GM13976 (cell line): ENCODE data around the gene VPS18.

Experiments
- DNase-seq: peaks from one replicate; pipeline ENCODE4 v3.0.0; 2012; ENCODE audit warnings: low spot score
- in situ Hi-C: fragments of 300-500 bp; cut with MboI; formaldehyde crosslinking; loops from one replicate; pipeline ENCODE4 v1.12.0; 2022; ENCODE audit warnings: low sequenced_read_pairs, mixed read lengths, inconsistent platforms; ENCODE audit not compliant: unreplicated experiment
- TF ChIP-seq, protein P1 (sequence below): IDR thresholded peaks from 2 replicates; pipeline ENCODE4 v1.5.1; 2012; ENCODE audit warnings: borderline replicate concordance, mild to moderate bottlenecking; ENCODE audit not compliant: insufficient read depth; ENCODE audit errors: extremely low read depth, missing control alignments, control extremely low read depth

VPS18 gene

DNA sequence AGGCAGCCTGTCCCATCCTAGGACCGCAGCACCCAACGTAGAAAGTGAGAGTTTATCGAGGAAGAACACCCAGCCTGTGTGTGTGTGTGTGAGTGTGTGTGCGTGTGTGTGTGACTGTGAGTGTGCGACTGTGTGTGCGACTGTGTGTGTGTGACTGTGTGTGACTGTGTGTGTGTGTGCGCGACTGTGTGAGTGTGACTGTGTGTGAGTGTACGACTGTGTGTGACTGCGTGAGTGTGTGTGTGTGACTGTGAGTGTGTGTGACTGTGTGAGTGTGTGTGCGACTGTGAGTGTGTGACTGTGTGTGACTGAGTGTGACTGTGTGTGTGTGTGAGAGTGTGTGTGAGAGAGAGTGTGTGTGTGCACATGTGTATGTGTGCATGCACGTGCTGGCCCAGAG lies 19.8 kb downstream of the VPS18 start:
- in situ Hi-C loops: loop anchor here (25.0 kb wide), 1 partner anchor 98 kb away; no protein-coding TSS in a partner anchor
- TF ChIP-seq, protein P1, sequence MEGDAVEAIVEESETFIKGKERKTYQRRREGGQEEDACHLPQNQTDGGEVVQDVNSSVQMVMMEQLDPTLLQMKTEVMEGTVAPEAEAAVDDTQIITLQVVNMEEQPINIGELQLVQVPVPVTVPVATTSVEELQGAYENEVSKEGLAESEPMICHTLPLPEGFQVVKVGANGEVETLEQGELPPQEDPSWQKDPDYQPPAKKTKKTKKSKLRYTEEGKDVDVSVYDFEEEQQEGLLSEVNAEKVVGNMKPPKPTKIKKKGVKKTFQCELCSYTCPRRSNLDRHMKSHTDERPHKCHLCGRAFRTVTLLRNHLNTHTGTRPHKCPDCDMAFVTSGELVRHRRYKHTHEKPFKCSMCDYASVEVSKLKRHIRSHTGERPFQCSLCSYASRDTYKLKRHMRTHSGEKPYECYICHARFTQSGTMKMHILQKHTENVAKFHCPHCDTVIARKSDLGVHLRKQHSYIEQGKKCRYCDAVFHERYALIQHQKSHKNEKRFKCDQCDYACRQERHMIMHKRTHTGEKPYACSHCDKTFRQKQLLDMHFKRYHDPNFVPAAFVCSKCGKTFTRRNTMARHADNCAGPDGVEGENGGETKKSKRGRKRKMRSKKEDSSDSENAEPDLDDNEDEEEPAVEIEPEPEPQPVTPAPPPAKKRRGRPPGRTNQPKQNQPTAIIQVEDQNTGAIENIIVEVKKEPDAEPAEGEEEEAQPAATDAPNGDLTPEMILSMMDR: no peak

GRCh38 chr15:40914486-40914885 lies 20.2 kb downstream of the VPS18 start:
- no peak for DNase-seq
- TF ChIP-seq, protein P1: no peak
- in situ Hi-C loops: loop anchor here (25.0 kb wide), 1 partner anchor 98 kb away; no protein-coding TSS in a partner anchor

More for the DNA sequence above, 19.8 kb downstream of the VPS18 start:
- no peak for DNase-seq

DNA sequence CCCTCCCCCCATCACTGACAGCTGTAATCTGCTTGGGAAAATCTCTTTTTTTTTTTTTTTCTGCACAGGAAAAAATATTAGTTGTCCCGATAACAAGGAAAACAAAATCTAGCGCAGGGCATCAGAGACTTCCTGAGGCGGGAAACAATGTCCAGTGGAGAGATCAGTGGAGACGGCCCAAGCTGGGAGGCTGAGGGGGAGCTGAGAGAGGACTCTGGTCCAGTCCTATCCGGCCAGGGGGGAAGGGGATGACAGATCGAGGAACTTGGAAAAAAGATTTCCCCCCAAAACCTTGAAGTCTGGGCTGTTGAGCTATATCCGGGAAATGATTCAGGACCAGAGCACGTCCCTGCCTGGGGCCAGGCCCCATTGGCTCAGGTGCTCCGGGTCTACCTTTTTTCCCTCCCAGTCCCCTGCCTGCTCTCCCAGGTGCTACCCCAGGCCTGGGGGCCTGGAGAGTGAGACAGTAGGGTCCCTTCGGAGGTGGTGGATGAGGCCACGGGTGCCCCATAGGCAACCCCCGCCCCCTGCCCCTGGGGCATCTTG lies 20.9 kb downstream of the VPS18 start:
- in situ Hi-C loops: loop anchor here (25.0 kb wide), 1 partner anchor 97 kb away; no protein-coding TSS in a partner anchor
- no peak for DNase-seq
- TF ChIP-seq, protein P1: no peak

- TF ChIP-seq, protein P1: no peak
- DNase-seq: no peak
- in situ Hi-C loops: loop anchor here (25.0 kb wide), 1 partner anchor 97 kb away; no protein-coding TSS in a partner anchor
These were observed 21.4 kb downstream of the VPS18 start for GRCh38 chr15:40915679-40916078.

DNA sequence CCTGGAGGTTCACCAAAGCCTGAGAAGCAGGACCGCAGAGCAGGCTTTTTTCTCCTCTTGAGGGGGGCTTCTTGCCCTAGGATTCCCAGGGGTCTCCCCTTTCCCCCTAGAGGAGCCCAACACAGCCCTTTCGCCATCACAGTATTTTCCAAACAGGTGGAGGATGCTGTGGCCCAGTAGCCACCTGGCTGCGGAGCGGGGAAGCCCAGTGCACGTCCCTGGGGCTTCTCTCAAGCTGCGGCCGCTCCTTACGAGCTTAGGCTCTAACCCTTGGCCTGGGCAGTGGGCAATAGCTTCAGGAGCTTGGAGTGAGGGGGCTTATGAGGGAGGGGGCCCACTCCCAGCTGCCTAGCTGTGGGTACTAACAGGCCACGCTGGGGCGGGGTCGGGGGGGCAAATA lies 23.3 kb downstream of the VPS18 start:
- in situ Hi-C loops: loop anchor here (25.0 kb wide), 1 partner anchor 95 kb away; no protein-coding TSS in a partner anchor
- DNase-seq: no peak
- TF ChIP-seq, protein P1: no peak

GRCh38 chr15:40918146-40918798 lies 24.0 kb downstream of the VPS18 start:
- in situ Hi-C loops: loop anchor here (25.0 kb wide), 1 partner anchor 94 kb away; no protein-coding TSS in a partner anchor
- DNase-seq: no peak
- TF ChIP-seq, protein P1: no peak
